ENCODE results near the gene TIGD1. TPM values are rescaled to one million over a fixed set of nuclear protein-coding genes. Genes with fewer than 3 reads are reported as not detected.
"Not testable (repeated sequence)": the region's sequence is repeated elsewhere in the genome, so short reads cannot be mapped to it uniquely, and the experiment has no call there.

TIGD1 gene
- polyA plus RNA-seq, 1 experiment: 4.3 TPM

DNA sequence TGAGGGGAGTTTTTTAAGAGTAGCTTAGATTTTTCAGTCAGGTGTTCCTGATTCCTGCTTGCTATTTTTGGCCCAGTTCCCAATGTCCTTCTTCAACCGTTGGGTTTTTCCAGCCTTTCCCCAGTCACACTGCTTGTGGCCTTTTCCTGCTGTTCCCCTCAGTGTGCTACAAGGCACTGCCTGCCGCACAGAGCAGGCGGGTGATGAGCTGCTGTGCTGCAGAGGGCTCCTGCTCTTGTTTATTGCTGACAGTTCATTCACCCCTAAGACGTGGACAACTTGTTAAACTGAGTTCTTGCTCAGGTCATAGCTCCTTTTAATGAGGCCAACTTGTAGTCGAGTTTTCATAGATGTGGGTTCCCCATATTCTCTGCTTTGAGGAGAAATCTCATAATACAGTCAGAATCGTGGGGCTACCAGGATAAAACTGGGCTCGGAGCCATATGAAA, 20.7 kb upstream of the TIGD1 start:
- TF ChIP-seq, protein P1, sequence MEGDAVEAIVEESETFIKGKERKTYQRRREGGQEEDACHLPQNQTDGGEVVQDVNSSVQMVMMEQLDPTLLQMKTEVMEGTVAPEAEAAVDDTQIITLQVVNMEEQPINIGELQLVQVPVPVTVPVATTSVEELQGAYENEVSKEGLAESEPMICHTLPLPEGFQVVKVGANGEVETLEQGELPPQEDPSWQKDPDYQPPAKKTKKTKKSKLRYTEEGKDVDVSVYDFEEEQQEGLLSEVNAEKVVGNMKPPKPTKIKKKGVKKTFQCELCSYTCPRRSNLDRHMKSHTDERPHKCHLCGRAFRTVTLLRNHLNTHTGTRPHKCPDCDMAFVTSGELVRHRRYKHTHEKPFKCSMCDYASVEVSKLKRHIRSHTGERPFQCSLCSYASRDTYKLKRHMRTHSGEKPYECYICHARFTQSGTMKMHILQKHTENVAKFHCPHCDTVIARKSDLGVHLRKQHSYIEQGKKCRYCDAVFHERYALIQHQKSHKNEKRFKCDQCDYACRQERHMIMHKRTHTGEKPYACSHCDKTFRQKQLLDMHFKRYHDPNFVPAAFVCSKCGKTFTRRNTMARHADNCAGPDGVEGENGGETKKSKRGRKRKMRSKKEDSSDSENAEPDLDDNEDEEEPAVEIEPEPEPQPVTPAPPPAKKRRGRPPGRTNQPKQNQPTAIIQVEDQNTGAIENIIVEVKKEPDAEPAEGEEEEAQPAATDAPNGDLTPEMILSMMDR (IDR thresholded peaks at IDR 0.05; ENCODE audit: low read depth, low read length): no peak
- Histone ChIP-seq H3K4me3 (ENCODE audit: low read depth, low read length) (no peak overlapping the region), H3K27ac (ENCODE audit: low read depth, low read length) (no peak overlapping the region), H3K27me3 (ENCODE audit: control insufficient read depth, insufficient read depth, low read length) (no peaks in the 10 kb centered on the region), H3K9me3 (ENCODE audit: control insufficient read depth, insufficient read depth, low read length) (no peaks in the 10 kb centered on the region)
- DNase-seq (ENCODE audit: low read depth, low spot score): no peak
- ChIA-PET POLR2A (no interaction called here), CTCF (no interaction called here)

DNA sequence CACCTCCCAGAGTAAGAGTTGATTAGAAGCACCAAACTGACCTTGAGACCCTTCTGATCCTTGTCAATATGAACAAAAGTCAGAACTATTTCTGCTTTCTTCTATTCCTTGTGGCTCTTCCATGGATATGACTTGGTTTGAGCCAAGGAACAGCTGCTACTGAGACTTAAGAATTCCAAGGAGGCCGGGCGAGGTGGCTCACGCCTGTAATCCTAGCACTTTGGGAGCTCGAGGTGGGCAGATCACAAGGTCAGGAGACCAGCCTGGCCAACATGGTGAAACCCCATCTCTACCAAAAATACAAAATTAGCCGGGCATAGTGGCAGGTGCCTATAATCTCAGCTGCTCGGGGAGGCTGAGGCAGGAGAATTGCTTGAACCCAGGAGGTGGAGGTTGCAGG, 20.1 kb upstream of the TIGD1 start:
- H3K27me3 ChIP-seq (ENCODE audit: control insufficient read depth, insufficient read depth, low read length); POLR2A ChIA-PET; H3K27ac ChIP-seq (ENCODE audit: low read depth, low read length); H3K9me3 ChIP-seq (ENCODE audit: control insufficient read depth, insufficient read depth, low read length); DNase-seq (ENCODE audit: low read depth, low spot score); CTCF ChIA-PET; H3K4me3 ChIP-seq (ENCODE audit: low read depth, low read length): not testable (repeated sequence)

DNA sequence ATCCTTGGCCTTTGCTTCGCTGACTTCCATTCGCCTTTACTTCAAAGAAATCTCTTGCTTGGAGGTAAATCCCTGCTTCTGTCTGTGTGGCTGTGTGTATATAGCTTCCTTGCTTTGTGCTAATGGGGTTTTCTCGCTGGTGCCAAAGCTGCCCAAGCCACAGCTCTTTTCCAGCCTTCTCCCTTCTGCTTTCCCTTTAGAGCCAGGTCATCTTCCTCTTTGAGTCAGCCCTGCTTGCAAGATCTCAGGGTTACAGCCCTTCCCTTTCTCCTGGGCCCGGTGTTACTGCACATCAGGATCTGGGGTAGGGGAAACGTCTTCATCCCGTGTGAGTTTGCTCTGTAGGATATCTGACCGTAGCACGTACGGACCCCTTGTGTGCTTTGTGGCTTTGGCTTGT, 19.2 kb upstream of the TIGD1 start:
- CTCF ChIA-PET: no interaction called here
- no peaks in the 10 kb centered on the region for H3K9me3 ChIP-seq (ENCODE audit: control insufficient read depth, insufficient read depth, low read length)
- TF ChIP-seq, protein P1 (IDR thresholded peaks at IDR 0.05; ENCODE audit: low read depth, low read length): no peak
- no peak overlapping the region for H3K27ac ChIP-seq (ENCODE audit: low read depth, low read length)
- POLR2A ChIA-PET: interaction anchor here (0.6 kb wide), 1 partner anchor 71 kb away, joined by 3 read pairs; no protein-coding TSS in a partner anchor
- no peak overlapping the region for H3K4me3 ChIP-seq (ENCODE audit: low read depth, low read length)
- no peaks in the 10 kb centered on the region for H3K27me3 ChIP-seq (ENCODE audit: control insufficient read depth, insufficient read depth, low read length)
- no peak for DNase-seq (ENCODE audit: low read depth, low spot score)

DNA sequence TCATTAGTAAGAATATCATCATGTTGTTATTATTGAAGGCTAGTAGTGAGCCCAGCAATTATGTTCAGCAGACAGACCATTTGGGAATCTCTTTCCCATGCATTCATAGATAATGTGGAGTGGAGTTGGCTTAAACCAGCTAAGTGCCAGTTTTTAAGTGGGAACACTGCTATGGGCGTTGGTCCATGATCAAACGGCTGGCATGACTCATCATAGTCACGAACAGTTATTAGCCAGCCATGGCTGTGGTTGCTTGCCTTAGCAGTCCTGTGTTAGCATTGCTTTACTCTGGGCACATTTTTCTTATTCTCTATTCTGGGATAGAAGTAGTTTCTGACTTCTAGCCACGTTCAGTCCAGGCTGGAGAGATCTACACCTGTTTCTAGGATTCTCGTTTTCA, 17.8 kb upstream of the TIGD1 start:
- Histone ChIP-seq H3K27ac (ENCODE audit: low read depth, low read length) (no peak overlapping the region), H3K4me3 (ENCODE audit: low read depth, low read length) (no peak overlapping the region), H3K27me3 (ENCODE audit: control insufficient read depth, insufficient read depth, low read length) (no peaks in the 10 kb centered on the region), H3K9me3 (ENCODE audit: control insufficient read depth, insufficient read depth, low read length) (no peaks in the 10 kb centered on the region)
- no peak for DNase-seq (ENCODE audit: low read depth, low spot score)
- CTCF ChIA-PET: no interaction called here
- TF ChIP-seq, protein P1 (IDR thresholded peaks at IDR 0.05; ENCODE audit: low read depth, low read length): no peak
- POLR2A ChIA-PET: interaction anchor here (1.3 kb wide), 1 partner anchor 18 kb away, joined by 5 read pairs; the partner anchor contains the start of genes EIF4E2 and TIGD1

DNA sequence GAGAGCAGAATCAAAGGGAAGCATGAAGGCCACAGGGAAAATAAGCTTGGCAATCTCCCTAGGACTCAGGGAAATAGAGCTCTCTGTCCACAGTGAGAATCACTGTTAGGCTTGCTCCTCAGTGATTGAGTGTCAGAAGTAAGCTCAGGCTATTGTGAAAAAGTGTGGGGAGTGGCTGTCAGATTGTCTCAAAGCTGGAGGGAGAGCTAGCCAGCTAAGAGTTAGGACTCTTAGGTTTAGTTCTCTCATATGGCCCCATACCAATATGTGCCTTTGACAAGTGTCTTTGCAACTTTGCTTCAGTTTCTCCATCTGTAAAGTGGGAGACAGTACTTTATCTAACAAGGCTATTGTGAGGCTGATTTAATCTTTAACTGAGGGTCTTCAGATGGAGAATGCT, 17.4 kb upstream of the TIGD1 start:
- no peak overlapping the region for H3K27ac ChIP-seq (ENCODE audit: low read depth, low read length)
- DNase-seq (ENCODE audit: low read depth, low spot score): no peak
- POLR2A ChIA-PET: interaction anchor here (1.3 kb wide), 1 partner anchor 17 kb away, joined by 5 read pairs; the partner anchor contains the start of genes EIF4E2 and TIGD1
- no peak overlapping the region for H3K4me3 ChIP-seq (ENCODE audit: low read depth, low read length)
- TF ChIP-seq, protein P1 (IDR thresholded peaks at IDR 0.05; ENCODE audit: low read depth, low read length): no peak
- CTCF ChIA-PET: no interaction called here
- no peaks in the 10 kb centered on the region for H3K9me3 ChIP-seq (ENCODE audit: control insufficient read depth, insufficient read depth, low read length)
- no peaks in the 10 kb centered on the region for H3K27me3 ChIP-seq (ENCODE audit: control insufficient read depth, insufficient read depth, low read length)

DNA sequence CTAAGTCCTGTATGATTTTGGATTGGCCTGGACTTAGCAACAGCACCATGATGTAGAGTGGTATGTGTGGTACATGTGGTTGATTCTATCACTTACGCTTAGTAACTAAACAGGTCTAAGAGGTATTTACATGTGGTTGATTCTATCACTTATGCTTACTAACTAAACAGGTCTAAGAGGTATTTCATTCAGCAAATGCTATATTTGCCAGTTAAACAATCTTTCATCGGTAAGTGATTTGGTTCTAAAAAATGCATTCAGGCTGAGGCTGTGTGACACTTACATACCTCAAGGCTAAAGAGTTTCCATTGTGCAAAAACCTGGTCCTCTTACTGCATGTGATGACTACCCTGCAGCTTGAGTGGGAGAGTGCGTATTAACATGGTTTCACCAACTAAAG, 13.2 kb upstream of the TIGD1 start:
- no peak overlapping the region for H3K27ac ChIP-seq (ENCODE audit: low read depth, low read length)
- ChIA-PET POLR2A (no interaction called here), CTCF (no interaction called here)
- H3K9me3 ChIP-seq (ENCODE audit: control insufficient read depth, insufficient read depth, low read length): no peaks in the 10 kb centered on the region
- no peak overlapping the region for H3K4me3 ChIP-seq (ENCODE audit: low read depth, low read length)
- DNase-seq (ENCODE audit: low read depth, low spot score): no peak
- H3K27me3 ChIP-seq (ENCODE audit: control insufficient read depth, insufficient read depth, low read length): no peaks in the 10 kb centered on the region
- TF ChIP-seq, protein P1 (IDR thresholded peaks at IDR 0.05; ENCODE audit: low read depth, low read length): no peak
